Measurements from ENCODE around the gene CMC1.

Gene CMC1

GRCh38 chr3:28320981-28321380 is 79.6 kb downstream of the CMC1 start:
- TF ChIP-seq CTCF (conservative IDR thresholded peaks at IDR 0.05; ENCODE audit: low read depth, low read length), result no peak
- H3K4me3 ChIP-seq (ENCODE audit: low read length), result no peak overlapping the region
- no peak for DNase-seq (ENCODE audit: low read depth)

GRCh38 chr3:28322464-28322863 is 81.0 kb downstream of the CMC1 start:
- DNase-seq (ENCODE audit: low read depth), result no peak
- no peak for TF ChIP-seq CTCF (conservative IDR thresholded peaks at IDR 0.05; ENCODE audit: low read depth, low read length)
- no peak overlapping the region for H3K4me3 ChIP-seq (ENCODE audit: low read length)

GRCh38 chr3:28326458-28326926 is 85.1 kb downstream of the CMC1 start:
- no peak for DNase-seq (ENCODE audit: low read depth)
- TF ChIP-seq CTCF (conservative IDR thresholded peaks at IDR 0.05; ENCODE audit: low read depth, low read length), result no peak
- no peak overlapping the region for H3K4me3 ChIP-seq (ENCODE audit: low read length)

- peak; percentile 36 for TF ChIP-seq CTCF (conservative IDR thresholded peaks at IDR 0.05; ENCODE audit: low read depth, low read length)
- no peak for DNase-seq (ENCODE audit: low read depth)
- H3K4me3 ChIP-seq (ENCODE audit: low read length), result no peak overlapping the region
Measured at GRCh38 chr3:28328188-28329151, 87.1 kb downstream of the CMC1 start.

GRCh38 chr3:28334552-28334951 is 93.1 kb downstream of the CMC1 start:
- no peak for TF ChIP-seq CTCF (conservative IDR thresholded peaks at IDR 0.05; ENCODE audit: low read depth, low read length)
- no peak for DNase-seq (ENCODE audit: low read depth)
- no peak overlapping the region for H3K4me3 ChIP-seq (ENCODE audit: low read length)

GRCh38 chr3:28335246-28335645 is 93.8 kb downstream of the CMC1 start:
- no peak for TF ChIP-seq CTCF (conservative IDR thresholded peaks at IDR 0.05; ENCODE audit: low read depth, low read length)
- no peak for DNase-seq (ENCODE audit: low read depth)
- H3K4me3 ChIP-seq (ENCODE audit: low read length), result no peak overlapping the region

- DNase-seq (ENCODE audit: low read depth), result no peak
- no peak for TF ChIP-seq CTCF (conservative IDR thresholded peaks at IDR 0.05; ENCODE audit: low read depth, low read length)
- no peak overlapping the region for H3K4me3 ChIP-seq (ENCODE audit: low read length)
Measured at GRCh38 chr3:28337230-28337629, 95.8 kb downstream of the CMC1 start.

All from retinal pigment epithelial cell (primary cell).